ENCODE results near the gene PLIN5. TPM values are rescaled to one million over a fixed set of nuclear protein-coding genes. Genes with fewer than 3 reads are reported as not detected.

Gene PLIN5
- total RNA-seq, 2 experiments from 2014 or later, result 0.31 to 0.93 TPM

- no peak for ATAC-seq (ENCODE audit: poor library complexity)
- Histone ChIP-seq H3K9me3 (ENCODE audit: control insufficient read depth in 1 of 2, insufficient read depth in 1 of 2, low read length in 2 of 2) (peaks cover 0 to 13% of the 10 kb centered on the region in 2 experiments), H3K36me3 (ENCODE audit: insufficient read depth, low read length) (no peaks in the 10 kb centered on the region), H3K27me3 (ENCODE audit: control insufficient read depth in 1 of 2, insufficient read depth in 2 of 2, low read length in 2 of 2) (no peaks in the 10 kb centered on the region), H3K4me1 (ENCODE audit: insufficient read depth, low read length) (no peaks in the 10 kb centered on the region), H3K27ac (ENCODE audit: low read depth in 1 of 2, low read length in 2 of 2) (no peak overlapping the region), H3K4me3 (ENCODE audit: low read length) (no peak overlapping the region)
- Mint-ChIP-seq H3K9me3 (no peaks in the 10 kb centered on the region), H3K4me3 (no peak overlapping the region), H3K36me3 (ENCODE audit: low read depth) (no peaks in the 10 kb centered on the region), H3K4me1 (ENCODE audit: low read depth) (no peaks in the 10 kb centered on the region), H3K27ac (no peak overlapping the region), H3K27me3 (no peaks in the 10 kb centered on the region)
- intact Hi-C loops (cut with DNase I, micrococcal nuclease), result no loop called here
- DNase-seq, result no peak
- ChIA-PET POLR2A (no interaction called here), CTCF (interaction anchor here (1.2 kb wide), 1 partner anchor 10 kb away, joined by 4 read pairs; no protein-coding TSS in a partner anchor)
- TF ChIP-seq CTCF (IDR thresholded peaks at IDR 0.05), result no peak
These were observed 19.3 kb downstream of the PLIN5 start for GRCh38 chr19:4515732-4516131.

GRCh38 chr19:4513248-4513647, 21.8 kb downstream of the PLIN5 start:
- TF ChIP-seq CTCF (IDR thresholded peaks at IDR 0.05), result no peak
- ATAC-seq (ENCODE audit: poor library complexity), result no peak
- H3K4me1 ChIP-seq (ENCODE audit: insufficient read depth, low read length), result no peaks in the 10 kb centered on the region
- H3K27ac Mint-ChIP-seq, result no peak overlapping the region
- intact Hi-C loops (cut with DNase I, micrococcal nuclease), result no loop called here
- peaks cover 0 to 14% of the 10 kb centered on the region in 2 experiments for H3K9me3 ChIP-seq (ENCODE audit: control insufficient read depth in 1 of 2, insufficient read depth in 1 of 2, low read length in 2 of 2)
- CTCF ChIA-PET, result interaction anchor here (1.1 kb wide), 1 partner anchor 12 kb away, joined by 3 read pairs; no protein-coding TSS in a partner anchor
- H3K36me3 ChIP-seq (ENCODE audit: insufficient read depth, low read length), result no peaks in the 10 kb centered on the region
- no peak overlapping the region for H3K4me3 ChIP-seq (ENCODE audit: low read length)
- H3K27me3 ChIP-seq (ENCODE audit: control insufficient read depth in 1 of 2, insufficient read depth in 2 of 2, low read length in 2 of 2), result no peaks in the 10 kb centered on the region
- DNase-seq, result peak in 1 of 14 experiments; percentile 21
- H3K4me1 Mint-ChIP-seq (ENCODE audit: low read depth), result no peaks in the 10 kb centered on the region
- H3K36me3 Mint-ChIP-seq (ENCODE audit: low read depth), result no peaks in the 10 kb centered on the region
- no peak overlapping the region for H3K27ac ChIP-seq (ENCODE audit: low read depth in 1 of 2, low read length in 2 of 2)
- no peaks in the 10 kb centered on the region for H3K27me3 Mint-ChIP-seq
- no peaks in the 10 kb centered on the region for H3K9me3 Mint-ChIP-seq
- H3K4me3 Mint-ChIP-seq, result no peak overlapping the region
- POLR2A ChIA-PET, result no interaction called here

GRCh38 chr19:4512070-4512469, 23.0 kb downstream of the PLIN5 start:
- no peaks in the 10 kb centered on the region for H3K4me1 ChIP-seq (ENCODE audit: insufficient read depth, low read length)
- no peaks in the 10 kb centered on the region for H3K4me1 Mint-ChIP-seq (ENCODE audit: low read depth)
- no peak for ATAC-seq (ENCODE audit: poor library complexity)
- H3K27me3 ChIP-seq (ENCODE audit: control insufficient read depth in 1 of 2, insufficient read depth in 2 of 2, low read length in 2 of 2), result no peaks in the 10 kb centered on the region
- peaks cover 0 to 9% of the 10 kb centered on the region in 2 experiments for H3K9me3 ChIP-seq (ENCODE audit: control insufficient read depth in 1 of 2, insufficient read depth in 1 of 2, low read length in 2 of 2)
- ChIA-PET POLR2A (no interaction called here), CTCF (no interaction called here)
- H3K27me3 Mint-ChIP-seq, result no peaks in the 10 kb centered on the region
- DNase-seq, result peak in 1 of 14 experiments; percentile 10
- no peak overlapping the region for H3K27ac ChIP-seq (ENCODE audit: low read depth in 1 of 2, low read length in 2 of 2)
- H3K4me3 Mint-ChIP-seq, result no peak overlapping the region
- no peaks in the 10 kb centered on the region for H3K36me3 ChIP-seq (ENCODE audit: insufficient read depth, low read length)
- no peak for TF ChIP-seq CTCF (IDR thresholded peaks at IDR 0.05)
- intact Hi-C loops (cut with DNase I, micrococcal nuclease), result no loop called here
- H3K27ac Mint-ChIP-seq, result no peak overlapping the region
- no peak overlapping the region for H3K4me3 ChIP-seq (ENCODE audit: low read length)
- no peaks in the 10 kb centered on the region for H3K9me3 Mint-ChIP-seq
- no peaks in the 10 kb centered on the region for H3K36me3 Mint-ChIP-seq (ENCODE audit: low read depth)

Data from CD4-positive, alpha-beta T cell (primary cell).